HG03175 (cell line): ENCODE results near the gene HBP1.
"Not testable (repeated sequence)": the region's sequence is repeated elsewhere in the genome, so short reads cannot be mapped to it uniquely, and the experiment has no call there.

ENCODE experiments used
- ATAC-seq: cut with Tn5 transposase; IDR thresholded peaks from one replicate; pipeline ENCODE4 v1.9.1; 2021; ENCODE audit warnings: mild to moderate bottlenecking, moderate library complexity; ENCODE audit not compliant: unreplicated experiment

HBP1 gene

GRCh38 chr7:107219563-107220244, 50.9 kb downstream of the HBP1 start:
- no peak for ATAC-seq

- ATAC-seq, result no peak
These were observed 51.6 kb downstream of the HBP1 start for GRCh38 chr7:107220356-107220755.

DNA sequence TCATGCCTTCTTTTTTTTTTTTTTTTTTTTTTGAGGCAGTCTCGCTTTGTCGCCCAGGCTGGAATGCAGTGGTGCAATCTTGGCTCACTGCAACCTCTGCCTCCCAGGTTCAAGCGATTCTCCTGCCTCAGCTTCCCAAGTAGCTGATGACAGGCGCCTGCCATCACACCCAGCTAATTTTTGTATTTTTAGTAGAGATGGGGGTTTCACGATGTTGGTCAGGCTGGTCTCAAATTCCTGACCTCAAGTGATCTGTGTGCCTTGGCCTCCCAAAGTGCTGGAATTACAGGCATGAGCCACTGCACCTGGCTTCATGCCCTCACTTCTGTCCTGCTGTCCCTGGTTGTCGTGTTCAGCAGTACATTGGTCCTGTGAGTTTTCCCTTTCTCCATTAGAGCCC, 52.0 kb downstream of the HBP1 start:
- not testable (repeated sequence) for ATAC-seq

DNA sequence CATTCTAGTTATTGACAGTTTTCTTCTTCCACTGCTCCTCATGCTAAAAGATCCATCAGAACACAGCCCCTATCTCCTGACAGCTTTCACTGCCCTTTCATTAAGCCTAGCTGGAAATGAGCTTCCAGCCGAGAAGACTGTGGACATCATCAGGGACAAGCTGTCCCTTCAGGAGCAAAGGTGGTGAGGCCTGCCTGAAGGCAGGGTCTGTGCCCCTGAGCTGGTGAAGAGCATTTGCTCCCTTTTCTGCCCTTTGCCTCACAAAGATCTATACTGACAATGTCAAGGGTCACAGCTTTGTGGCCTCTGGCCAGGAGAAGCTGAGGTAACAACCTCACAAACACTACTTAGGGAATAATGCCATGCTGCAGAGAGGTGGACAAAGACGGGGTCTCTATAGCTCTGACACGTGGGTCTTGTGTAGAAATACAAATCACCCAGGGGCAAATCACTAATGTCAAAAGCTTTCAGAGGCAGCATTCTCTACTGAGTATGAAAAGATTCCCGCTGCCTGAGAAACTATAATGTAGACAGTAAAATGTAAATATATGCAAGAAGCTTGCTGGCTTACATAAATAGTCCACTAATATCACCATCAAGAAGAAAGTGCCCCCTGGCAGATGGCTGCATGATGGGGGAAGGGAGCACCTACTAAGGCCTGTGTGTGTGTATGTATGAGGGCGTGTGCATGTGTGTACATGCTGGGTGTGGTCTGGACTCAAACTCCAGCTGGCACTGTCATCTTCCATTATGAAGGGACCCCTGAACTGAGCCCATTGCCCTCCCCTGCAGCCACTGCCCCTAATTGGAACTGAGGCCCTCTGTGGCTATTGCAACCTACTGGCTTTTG, 55.8 kb downstream of the HBP1 start:
- no peak for ATAC-seq

- ATAC-seq, result no peak
These were observed 59.5 kb downstream of the HBP1 start for GRCh38 chr7:107228291-107228690.

DNA sequence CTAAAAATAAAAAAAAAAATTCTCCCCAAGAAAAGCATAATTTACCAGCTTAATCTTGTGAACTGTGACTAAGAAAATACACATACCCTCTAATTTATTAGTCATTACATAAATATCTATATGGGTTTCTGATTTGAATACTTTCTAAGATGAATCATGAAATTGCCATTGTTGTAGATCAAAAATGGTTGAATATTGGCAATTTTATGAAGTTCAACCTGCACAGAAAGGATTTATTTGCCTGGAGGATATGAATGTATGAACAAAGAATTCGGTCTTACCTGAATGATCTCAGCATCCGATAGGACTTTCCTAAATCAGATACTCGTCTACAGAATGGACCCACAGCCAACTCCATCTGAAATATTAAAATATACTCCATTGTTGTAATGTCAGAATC, 61.5 kb downstream of the HBP1 start:
- ATAC-seq, result no peak

- ATAC-seq, result no peak
These were observed 63.8 kb downstream of the HBP1 start for GRCh38 chr7:107232568-107233090.

DNA sequence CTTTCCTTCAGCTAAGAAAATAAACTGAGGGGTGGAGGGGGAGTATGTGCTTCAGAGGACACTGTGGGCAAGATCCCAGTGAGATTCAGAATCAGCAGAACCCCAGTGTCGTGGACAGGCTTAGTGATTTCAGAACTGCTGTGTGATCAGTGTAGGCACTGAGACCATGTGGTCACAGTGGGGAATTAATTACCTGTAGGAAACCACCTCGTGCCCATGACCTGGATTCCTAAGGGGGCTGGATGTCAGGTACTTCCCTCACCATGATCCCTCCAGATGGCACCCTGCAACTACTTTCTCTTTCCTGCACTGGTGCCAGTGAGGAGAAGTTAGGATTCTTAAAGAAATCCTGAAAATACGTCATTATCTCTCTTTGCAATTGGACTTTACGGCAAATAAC, 64.4 kb downstream of the HBP1 start:
- no peak for ATAC-seq

GRCh38 chr7:107233981-107234380, 65.2 kb downstream of the HBP1 start:
- no peak for ATAC-seq

GRCh38 chr7:107234436-107234835, 65.6 kb downstream of the HBP1 start:
- ATAC-seq, result no peak

DNA sequence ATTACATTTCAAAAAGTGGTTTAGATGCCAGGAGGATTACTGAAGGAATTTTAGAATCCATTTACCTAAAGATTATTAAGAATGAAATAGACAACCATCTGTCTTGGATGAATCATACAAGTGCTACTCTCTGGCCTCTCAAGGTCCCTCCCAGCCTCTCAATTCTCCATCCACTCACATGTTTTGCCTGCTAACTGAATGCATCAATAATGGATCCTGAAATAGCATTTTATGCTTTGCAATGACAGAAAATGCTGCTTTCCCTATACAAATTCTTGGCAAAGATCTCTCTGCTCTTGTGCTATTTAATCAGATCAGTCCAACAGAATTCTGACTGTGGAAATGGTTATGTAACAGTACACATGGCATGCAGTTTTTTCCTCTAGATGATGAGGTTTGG, 68.1 kb downstream of the HBP1 start:
- no peak for ATAC-seq

DNA sequence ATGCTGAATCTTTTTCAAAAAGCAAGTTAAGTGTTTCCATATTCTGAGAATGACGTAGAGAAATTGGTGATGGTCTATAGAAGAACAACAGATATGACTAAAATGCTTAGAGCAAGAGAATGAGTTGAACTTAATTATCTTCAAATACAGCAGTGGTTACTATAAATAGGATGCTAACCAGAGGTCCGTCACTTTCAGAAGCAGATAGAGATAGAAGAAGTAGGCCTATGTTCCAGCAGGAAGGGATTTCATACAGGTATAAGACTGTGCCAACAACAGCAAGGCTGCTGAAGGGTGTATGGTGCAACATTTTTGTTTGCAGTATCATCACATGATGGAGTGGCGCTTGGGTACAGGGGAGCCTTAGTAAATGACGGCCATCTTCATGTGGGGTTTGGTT, 68.6 kb downstream of the HBP1 start:
- no peak for ATAC-seq

DNA sequence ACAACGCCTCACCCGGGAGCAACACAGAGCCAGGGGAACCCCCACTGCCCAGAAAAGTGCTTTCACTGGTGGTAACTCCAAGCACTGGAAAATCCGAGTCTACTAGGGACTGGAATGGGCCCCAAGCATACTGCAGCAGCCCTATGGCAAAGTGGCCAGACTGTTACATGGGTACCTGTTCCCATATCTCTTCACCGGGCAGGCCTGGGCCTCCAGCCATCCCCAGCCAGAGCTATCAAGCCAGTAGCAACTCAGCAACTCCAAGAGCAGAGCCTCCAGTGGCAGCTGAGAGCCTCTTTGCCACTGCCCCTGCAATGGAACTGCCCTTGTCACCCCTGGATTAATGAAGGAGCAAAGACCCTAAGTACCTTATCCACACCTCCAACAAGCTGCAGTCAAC, 73.5 kb downstream of the HBP1 start:
- ATAC-seq, result no peak

- ATAC-seq, result no peak
These were observed 75.8 kb downstream of the HBP1 start for GRCh38 chr7:107244613-107245012.

GRCh38 chr7:107246836-107247235, 78.0 kb downstream of the HBP1 start:
- not testable (repeated sequence) for ATAC-seq

DNA sequence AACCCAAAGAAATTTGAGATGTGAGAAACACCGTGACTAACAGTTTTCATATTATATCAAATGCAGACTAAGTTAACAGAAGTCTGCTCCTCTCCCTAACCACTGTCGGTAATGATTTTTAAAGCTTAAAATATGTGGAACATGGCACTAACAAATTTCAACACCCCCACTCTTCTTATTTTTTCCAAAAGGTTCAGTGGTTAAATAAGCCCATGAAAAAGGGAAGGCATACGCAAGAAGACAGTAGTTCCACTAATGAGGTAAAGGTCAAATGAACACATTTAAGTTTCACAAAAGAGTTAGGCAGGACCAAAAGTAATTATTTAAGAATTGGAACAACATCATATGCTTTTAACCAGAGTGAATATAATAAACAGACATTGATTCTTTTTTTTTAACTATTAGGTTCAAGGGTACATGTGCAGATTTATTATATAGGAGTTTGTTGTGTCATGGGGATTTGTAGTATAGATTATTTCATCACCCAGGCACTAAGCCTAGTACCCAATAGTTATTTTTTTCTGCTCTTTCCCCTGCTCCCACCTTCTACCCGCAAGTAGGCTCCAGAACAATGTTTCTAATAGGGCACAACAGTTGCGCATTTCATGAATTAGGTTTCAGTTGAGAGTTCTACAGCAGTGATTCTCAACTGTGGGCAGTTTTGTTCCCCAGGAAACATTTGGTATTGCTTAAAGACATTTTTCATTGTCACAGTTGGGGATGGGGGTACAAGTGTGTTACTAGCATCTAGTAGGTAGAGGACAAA, 79.9 kb downstream of the HBP1 start:
- no peak for ATAC-seq

DNA sequence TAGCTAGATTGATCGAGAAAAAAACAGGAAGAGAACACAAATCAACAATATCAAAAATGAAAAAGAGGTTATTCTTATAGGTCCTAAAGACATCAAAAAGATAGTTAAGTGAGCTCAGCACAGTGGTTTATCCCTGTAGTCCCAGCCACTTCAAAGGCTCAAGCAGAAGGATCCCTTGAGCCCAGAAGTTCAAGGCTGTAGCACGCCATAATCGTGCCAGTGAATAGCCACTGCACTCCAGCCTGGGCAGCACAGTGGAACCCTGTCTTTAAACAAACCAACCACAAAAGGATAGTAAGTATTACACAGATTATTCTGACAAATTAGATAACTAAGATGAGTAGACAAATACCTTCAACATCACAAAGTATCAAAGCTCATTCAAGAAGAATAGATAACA, 83.2 kb downstream of the HBP1 start:
- ATAC-seq, result no peak
